Activated B cell treated with CpG ODN at 0.5 μM for 24 hours (primary cell): ENCODE results near the gene CLTCL1. TPM values are rescaled to one million over a fixed set of nuclear protein-coding genes. Genes with fewer than 3 reads are reported as not detected.

Source experiments
- ATAC-seq: fragments of 200-7000 bp; cut with Tn5 transposase; one replicate; pipeline ENCODE4 v1.10.0; 2021; ENCODE audit warnings: low read depth, mild to moderate bottlenecking, moderate library complexity
- CTCF ChIA-PET: fragments of 350-600 bp; sonication (Branson Sonifier 250); formaldehyde crosslinking; loops from one replicate; lab custom pipeline; 2021; ENCODE audit warnings: antibody characterized with exemption; lab: Charles Lee
- POLR2A ChIA-PET: fragments of 350-600 bp; sonication (Branson Sonifier 250); formaldehyde crosslinking; loops from one replicate; lab custom pipeline; 2021; ENCODE audit warnings: antibody characterized with exemption; lab: Charles Lee
- DNase-seq: peaks from one replicate; pipeline ENCODE4 v3.0.0; 2022
- H3K27ac Mint-ChIP-seq: one replicate; pipeline ENCODE4 v1.8.0; 2020; ENCODE audit warnings: mixed read lengths
- H3K27me3 Mint-ChIP-seq: one replicate; pipeline ENCODE4 v1.8.0; 2021; ENCODE audit warnings: mixed read lengths
- H3K36me3 Mint-ChIP-seq: one replicate; pipeline ENCODE4 v1.8.0; 2021; ENCODE audit warnings: low read depth, mixed read lengths
- H3K4me1 Mint-ChIP-seq: one replicate; pipeline ENCODE4 v1.8.0; 2021; ENCODE audit warnings: mixed read lengths
- H3K4me3 Mint-ChIP-seq: one replicate; pipeline ENCODE4 v1.8.0; 2020; ENCODE audit warnings: mild to moderate bottlenecking, mixed read lengths
- H3K9me3 Mint-ChIP-seq: one replicate; pipeline ENCODE4 v1.8.0; 2020; ENCODE audit warnings: mixed read lengths
- CTCF ChIP-seq: fragments of 200-600 bp; IDR thresholded peaks from one replicate; pipeline ENCODE4 v1.8.0; 2022; ENCODE audit warnings: antibody characterized with exemption, mild to moderate bottlenecking
- intact Hi-C: fragments of 100-400 bp; cut with micrococcal nuclease; formaldehyde crosslinking; loops from one replicate; pipeline ENCODE4 v1.15.1; 2024
- total RNA-seq: library from RNA; stranded (reverse); gene quantifications from 2 replicates; pipeline ENCODE4 v1.2.3, GENCODE V29; 2022

The CLTCL1 gene
- total RNA-seq, 1 donor from 2014 or later, result 5.0 TPM

DNA sequence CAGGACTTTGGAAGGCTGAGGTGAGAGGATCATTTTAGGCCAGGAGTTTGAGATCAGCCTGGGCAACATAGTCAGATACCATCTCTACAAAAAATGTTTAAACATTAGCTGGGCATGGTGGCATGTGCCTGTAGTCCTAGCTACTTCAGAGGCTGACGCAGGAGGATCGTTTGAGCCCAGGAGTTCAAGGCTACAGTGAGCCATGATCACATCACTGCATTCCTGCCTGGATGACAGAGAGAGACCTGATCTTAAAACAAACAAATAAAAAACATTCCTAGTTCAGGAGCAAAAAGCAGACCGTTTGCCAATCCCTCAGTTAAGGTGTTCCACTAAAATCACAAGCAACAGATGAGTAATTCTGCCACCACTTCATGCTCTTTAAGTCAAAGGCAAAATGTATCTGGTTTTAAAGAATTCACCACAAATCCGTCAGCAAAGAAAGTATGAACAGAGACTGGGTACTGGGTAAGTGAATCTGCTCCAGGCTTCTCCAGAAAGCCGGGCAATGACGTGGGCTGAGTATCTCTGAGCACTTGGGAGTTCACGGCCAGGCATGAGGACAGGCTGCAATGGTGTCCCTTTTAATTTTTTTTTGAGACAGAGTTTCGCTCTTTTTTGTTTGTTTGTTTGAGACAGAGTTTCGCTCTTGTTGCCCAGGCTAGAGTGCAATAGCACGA is 19.5 kb downstream of the CLTCL1 start:
- H3K27me3 Mint-ChIP-seq, result peaks cover 3% of the 10 kb centered on the region
- POLR2A ChIA-PET, result no interaction called here
- no peak overlapping the region for H3K4me3 Mint-ChIP-seq
- ATAC-seq (no peak), DNase-seq (no peak)
- H3K27ac Mint-ChIP-seq, result no peak overlapping the region
- no peaks in the 10 kb centered on the region for H3K4me1 Mint-ChIP-seq
- TF ChIP-seq CTCF, result no peak
- no peaks in the 10 kb centered on the region for H3K9me3 Mint-ChIP-seq
- CTCF ChIA-PET, result no interaction called here
- intact Hi-C loops, result loop anchor here (1.0 kb wide), 1 partner anchor 358 kb away; no protein-coding TSS in a partner anchor
- no peaks in the 10 kb centered on the region for H3K36me3 Mint-ChIP-seq

GRCh38 chr22:19271273-19271855 is 20.2 kb downstream of the CLTCL1 start:
- peaks cover under 1% of the 10 kb centered on the region for H3K36me3 Mint-ChIP-seq
- intact Hi-C loops, result loop anchor here (1.0 kb wide), 1 partner anchor 359 kb away; no protein-coding TSS in a partner anchor
- no peaks in the 10 kb centered on the region for H3K4me1 Mint-ChIP-seq
- POLR2A ChIA-PET, result interaction anchor here (0.7 kb wide), 1 partner anchor 34 kb away, joined by 8 read pairs; no protein-coding TSS in a partner anchor
- peaks cover 3% of the 10 kb centered on the region for H3K27me3 Mint-ChIP-seq
- no peak for TF ChIP-seq CTCF
- no peak for DNase-seq
- CTCF ChIA-PET, result no interaction called here
- peaks cover 5% of the 10 kb centered on the region for H3K9me3 Mint-ChIP-seq
- no peak overlapping the region for H3K4me3 Mint-ChIP-seq
- no peak for ATAC-seq
- H3K27ac Mint-ChIP-seq, result no peak overlapping the region

GRCh38 chr22:19270873-19271272 is 20.6 kb downstream of the CLTCL1 start:
- no peak for TF ChIP-seq CTCF
- H3K36me3 Mint-ChIP-seq, result peaks cover 5% of the 10 kb centered on the region
- H3K9me3 Mint-ChIP-seq, result peaks cover 9% of the 10 kb centered on the region
- no peak for ATAC-seq
- ChIA-PET CTCF (no interaction called here), POLR2A (interaction anchor here (0.7 kb wide), 1 partner anchor 34 kb away, joined by 8 read pairs; no protein-coding TSS in a partner anchor)
- no peak overlapping the region for H3K27ac Mint-ChIP-seq
- H3K27me3 Mint-ChIP-seq, result peaks cover under 1% of the 10 kb centered on the region
- no peak overlapping the region for H3K4me3 Mint-ChIP-seq
- intact Hi-C loops, result loop anchor here (1.0 kb wide), 1 partner anchor 359 kb away; no protein-coding TSS in a partner anchor
- DNase-seq, result no peak
- no peaks in the 10 kb centered on the region for H3K4me1 Mint-ChIP-seq

GRCh38 chr22:19266547-19267086 is 24.9 kb downstream of the CLTCL1 start:
- Mint-ChIP-seq H3K27me3 (no peaks in the 10 kb centered on the region), H3K4me3 (no peak overlapping the region), H3K27ac (no peak overlapping the region), H3K36me3 (peaks cover 5% of the 10 kb centered on the region), H3K4me1 (no peaks in the 10 kb centered on the region), H3K9me3 (peaks cover 9% of the 10 kb centered on the region)
- no peak for DNase-seq
- no peak for ATAC-seq
- no peak for TF ChIP-seq CTCF
- ChIA-PET CTCF (no interaction called here), POLR2A (no interaction called here)
- intact Hi-C loops, result no loop called here

DNA sequence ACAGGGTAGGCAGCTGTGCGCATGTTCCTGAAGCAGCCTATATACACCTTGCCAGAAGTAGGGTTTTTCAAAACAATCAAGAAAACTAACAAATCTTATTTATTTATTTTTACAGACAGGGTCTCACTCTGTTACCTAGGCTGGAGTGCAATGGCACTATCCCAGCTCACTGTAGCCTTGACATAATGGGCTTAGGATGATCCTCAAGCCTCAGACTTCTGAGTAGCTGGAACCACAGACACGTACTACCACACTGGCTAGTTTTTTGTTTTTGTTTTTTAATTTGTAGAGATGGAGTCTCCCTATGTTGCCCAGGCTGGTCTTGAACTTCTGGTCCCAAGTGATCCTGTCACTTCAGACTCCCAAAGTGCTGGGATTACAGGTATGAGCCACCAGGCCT is 25.7 kb downstream of the CLTCL1 start:
- ATAC-seq (no peak), DNase-seq (no peak)
- H3K27ac Mint-ChIP-seq, result no peak overlapping the region
- H3K4me1 Mint-ChIP-seq, result no peaks in the 10 kb centered on the region
- no peak for TF ChIP-seq CTCF
- CTCF ChIA-PET, result no interaction called here
- POLR2A ChIA-PET, result no interaction called here
- peaks cover 5% of the 10 kb centered on the region for H3K36me3 Mint-ChIP-seq
- peaks cover under 1% of the 10 kb centered on the region for H3K27me3 Mint-ChIP-seq
- peaks cover 9% of the 10 kb centered on the region for H3K9me3 Mint-ChIP-seq
- no peak overlapping the region for H3K4me3 Mint-ChIP-seq
- intact Hi-C loops, result no loop called here
